ENCODE results near the gene CALML5.
"Not testable (repeated sequence)": the region's sequence is repeated elsewhere in the genome, so short reads cannot be mapped to it uniquely, and the experiment has no call there.

CALML5 gene

DNA sequence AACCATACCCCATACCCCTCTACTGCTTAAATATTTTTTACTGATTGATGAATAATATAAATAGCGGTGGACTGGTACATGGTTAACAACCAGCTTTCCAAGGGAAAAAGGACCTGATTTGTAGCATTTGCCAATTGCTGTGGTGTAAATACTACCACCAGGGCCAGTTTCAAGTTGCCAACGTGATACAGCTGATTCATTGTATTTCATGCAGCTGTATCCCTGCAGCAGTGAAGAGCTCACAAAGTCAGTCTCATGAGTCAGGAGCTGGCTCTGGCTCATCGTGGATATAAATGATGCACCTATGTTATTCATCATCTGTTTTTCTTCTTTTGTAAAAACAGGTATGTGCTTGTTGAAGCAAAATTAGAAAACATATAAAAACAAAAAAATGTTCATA, 15.2 kb downstream of the CALML5 start:
- no peak for DNase-seq (ENCODE audit: low read depth in 1 of 2, low spot score in 1 of 2)

DNA sequence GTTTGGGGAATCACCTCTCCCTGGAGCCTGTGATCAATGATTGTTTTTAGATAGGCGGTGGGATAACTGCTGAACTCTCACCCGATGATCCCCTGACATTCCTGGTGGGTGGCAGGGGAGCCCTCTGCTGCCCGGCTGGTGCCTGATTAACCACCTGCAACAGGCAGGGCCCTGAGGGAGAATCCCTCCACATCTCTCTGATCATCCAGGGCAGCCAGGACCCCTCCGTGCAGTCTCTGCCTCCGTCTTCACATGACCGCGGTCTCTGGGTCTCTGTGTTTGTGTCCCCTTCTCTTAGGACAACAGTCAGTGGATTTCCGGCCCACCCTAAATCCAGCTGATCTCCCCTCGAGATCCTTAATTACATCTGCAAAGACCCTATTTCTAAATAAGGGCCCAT, 17.4 kb downstream of the CALML5 start:
- no peak for DNase-seq (ENCODE audit: low read depth in 1 of 2, low spot score in 1 of 2)

DNA sequence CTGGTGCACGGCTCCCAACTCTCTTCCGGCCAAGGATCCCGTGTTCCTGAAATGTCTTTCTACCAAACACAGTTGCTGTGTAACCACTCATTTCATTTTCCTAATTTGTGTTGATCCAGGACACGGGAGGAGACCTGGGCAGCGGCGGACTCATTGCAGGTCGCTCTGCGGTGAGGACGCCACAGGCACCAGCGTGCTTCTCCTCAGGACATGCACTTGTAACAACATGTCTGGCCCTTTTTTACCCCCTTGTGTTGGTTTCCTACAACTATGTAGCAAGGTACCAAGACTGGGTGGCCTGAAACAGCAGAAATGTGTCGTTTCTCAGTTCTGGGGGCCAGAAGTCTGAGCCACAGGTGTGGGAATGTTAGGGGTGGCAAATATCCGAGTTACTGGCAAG, 18.2 kb downstream of the CALML5 start:
- DNase-seq (ENCODE audit: low read depth in 1 of 2, low spot score in 1 of 2) = no peak

DNA sequence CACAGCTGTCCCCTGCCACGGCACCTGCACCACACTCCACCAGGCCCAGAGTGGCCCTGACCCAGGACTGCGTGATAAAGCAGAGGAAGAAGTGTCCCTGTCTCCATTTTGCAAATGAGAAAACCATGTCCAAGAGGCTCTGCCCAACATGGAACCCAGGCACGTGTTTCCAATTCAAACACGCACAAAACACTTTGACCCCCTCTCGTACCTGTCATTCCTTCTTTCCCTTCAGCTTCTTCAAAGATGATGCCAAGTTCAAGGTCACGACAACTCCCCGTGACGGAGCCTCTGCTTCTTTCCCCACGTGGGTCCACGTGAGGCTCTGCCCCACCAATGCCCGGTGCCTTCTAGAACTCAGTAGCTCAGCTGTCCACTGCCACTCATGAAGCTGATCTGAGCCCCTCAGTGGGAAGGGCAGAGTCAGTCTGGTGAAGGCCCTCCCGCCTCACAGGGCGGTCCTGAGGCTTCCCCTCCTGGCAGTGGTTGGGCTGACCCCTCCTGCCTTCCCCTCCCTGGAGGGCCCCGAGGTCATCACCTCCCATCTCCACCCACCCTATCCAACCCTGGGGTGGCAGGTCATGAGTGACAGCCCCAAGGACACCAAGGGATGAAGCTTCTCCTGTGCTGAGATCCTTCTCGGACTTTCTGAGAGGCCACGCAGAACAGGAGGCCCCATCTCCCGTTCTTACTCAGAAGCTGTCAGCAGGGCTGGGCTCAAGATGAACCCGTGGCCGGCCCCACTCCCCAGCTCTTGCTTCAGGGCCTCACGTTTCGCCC, 19.0 kb downstream of the CALML5 start:
- DNase-seq (ENCODE audit: low read depth in 1 of 2, low spot score in 1 of 2) = no peak

DNA sequence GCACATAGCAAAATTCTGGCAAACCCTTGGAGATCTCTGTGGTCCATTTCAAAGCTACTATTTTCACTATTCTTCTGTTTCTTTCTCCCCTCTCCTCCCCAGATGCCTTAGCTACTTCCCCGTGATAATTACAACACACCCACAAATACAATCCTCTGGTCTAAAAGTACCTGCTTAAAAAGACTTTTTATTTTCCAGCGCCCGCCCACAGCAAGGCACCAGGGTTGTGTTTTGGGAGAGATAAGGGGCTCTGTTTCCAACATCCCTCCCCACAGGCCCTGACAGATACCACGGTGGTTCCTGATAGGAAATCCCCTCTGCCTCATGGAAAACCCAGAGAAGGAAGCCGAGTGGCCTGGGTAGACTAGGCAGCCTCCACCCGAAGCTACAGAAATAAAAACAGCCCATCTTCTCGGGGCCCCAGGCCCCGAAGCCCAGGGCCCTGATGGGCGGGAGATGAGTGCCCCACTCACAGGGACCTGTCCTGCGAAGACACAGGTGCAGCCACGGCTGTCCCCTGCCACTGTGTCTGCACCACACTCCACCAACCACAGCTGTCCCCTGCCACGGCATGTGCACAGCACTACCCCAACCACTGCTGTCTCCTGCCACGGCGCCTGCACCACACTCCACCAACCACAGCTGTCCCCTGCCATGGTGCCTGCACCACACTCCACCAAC, 19.7 kb downstream of the CALML5 start:
- no peak for DNase-seq (ENCODE audit: low read depth in 1 of 2, low spot score in 1 of 2)

DNA sequence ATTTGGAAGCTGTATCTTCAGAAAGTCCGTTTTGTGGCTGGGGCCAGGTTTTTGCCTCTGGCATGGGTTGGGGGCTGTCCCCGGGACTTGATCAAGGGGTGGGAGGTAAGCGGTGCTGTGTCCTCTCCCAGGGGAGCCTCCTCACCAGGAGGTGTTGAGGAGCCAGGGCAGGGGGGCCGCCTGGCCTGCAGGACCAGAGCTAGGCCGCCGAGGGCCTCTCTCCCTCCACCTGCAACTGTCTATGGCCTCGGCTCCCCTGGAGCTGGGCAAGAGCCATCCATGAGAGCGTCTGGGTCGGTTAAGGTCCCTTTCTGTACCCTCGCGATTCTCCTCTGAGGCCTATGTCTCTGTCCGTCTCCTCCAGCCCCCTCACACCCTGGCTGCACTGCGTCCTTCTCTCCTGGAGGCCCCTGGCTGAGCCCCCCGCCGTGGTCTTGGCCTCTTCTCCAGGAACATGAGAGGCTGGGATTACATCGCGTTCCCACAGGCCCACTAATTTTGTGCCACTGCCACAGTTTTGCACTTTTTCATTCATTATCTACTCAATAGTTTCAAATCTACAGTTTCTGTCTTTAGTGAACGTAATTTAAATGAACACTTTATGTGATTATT, 20.6 kb downstream of the CALML5 start:
- DNase-seq (ENCODE audit: low read depth in 1 of 2, low spot score in 1 of 2) = no peak

- DNase-seq (ENCODE audit: low read depth in 1 of 2, low spot score in 1 of 2) = no peak
Observed at GRCh38 chr10:5477948-5478693, 21.2 kb downstream of the CALML5 start.

- no peak for DNase-seq (ENCODE audit: low read depth in 1 of 2, low spot score in 1 of 2)
Observed at GRCh38 chr10:5476918-5477525, 22.3 kb downstream of the CALML5 start.

DNA sequence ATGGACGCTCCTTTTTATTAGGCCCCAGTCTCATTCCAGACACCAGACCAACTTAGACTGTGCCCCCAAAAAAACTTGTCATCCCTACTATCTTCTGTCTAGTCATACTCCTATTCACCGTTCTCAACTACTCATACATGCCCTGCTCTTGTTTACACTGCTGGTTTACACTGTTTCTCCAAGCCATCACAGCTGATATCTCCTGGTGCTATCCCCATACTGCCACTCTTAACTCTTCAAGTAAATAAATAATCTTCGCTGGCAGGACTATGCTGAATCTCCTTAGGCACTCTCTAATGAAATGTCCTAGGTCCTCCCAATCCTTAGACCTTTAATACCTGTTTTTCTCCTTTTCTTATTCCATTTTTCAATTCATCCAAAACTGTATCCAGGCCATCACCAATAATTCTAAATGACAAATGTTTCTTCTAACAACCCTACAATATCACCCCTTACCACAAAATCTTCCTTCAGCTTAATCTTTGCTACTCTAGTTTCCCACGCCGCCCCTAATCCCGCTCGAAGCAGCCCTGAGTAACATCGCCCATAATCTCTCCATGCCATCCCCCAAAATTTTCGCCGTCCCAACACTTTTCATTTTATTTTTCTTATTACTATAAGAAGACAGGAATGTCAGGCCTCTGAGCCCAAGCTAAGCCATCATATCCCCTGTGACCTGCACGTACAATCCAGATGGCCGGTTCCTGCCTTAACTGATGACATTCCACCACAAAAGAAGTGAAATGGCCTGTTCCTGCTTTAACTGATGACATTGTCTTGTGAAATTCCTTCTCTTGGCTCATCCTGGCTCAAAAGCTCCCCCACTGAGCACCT, 23.2 kb downstream of the CALML5 start:
- DNase-seq (ENCODE audit: low read depth in 1 of 2, low spot score in 1 of 2) = not testable (repeated sequence)

- DNase-seq (ENCODE audit: low read depth in 1 of 2, low spot score in 1 of 2) = not testable (repeated sequence)
Observed at GRCh38 chr10:5475088-5475487, 24.3 kb downstream of the CALML5 start.

- DNase-seq (ENCODE audit: low read depth in 1 of 2, low spot score in 1 of 2) = not testable (repeated sequence)
Observed at GRCh38 chr10:5474642-5475041, 24.7 kb downstream of the CALML5 start.

GRCh38 chr10:5470062-5470751, 29.2 kb downstream of the CALML5 start:
- no peak for DNase-seq (ENCODE audit: low read depth in 1 of 2, low spot score in 1 of 2)

DNA sequence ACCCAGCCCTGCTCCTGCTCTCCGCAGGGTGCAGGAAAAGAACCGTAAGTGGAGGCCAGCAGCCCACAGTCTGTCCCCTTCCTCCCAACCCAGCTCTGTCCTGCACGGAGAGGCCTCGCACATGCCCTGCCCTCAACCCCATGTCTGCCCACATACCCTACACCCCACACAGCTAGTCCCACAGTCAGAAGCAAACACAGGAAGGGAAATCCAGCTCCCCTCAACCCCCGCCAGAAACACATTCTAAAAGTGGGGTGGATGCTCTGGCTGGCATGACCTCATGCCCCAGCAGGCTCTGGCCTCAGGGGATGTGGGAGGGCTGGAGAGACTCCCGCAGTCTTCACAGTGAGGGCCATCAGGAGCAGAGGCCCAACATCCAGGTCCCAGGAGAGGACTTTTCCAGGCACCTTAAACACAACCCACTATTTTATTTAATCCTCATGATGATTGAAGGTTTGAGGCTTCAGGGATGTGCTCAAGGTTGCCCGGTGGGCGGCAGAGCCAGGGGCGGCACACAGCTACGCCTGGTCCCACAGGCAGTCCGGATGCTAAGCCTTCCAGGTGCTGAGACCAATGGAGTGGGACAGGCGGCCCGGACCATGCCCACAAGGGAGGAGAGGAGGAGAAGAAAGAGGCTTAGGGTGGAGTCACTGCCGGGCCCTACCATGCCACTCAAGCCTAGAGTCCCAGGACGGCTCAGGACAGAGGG, 29.9 kb downstream of the CALML5 start:
- DNase-seq (ENCODE audit: low read depth in 1 of 2, low spot score in 1 of 2) = no peak

DNA sequence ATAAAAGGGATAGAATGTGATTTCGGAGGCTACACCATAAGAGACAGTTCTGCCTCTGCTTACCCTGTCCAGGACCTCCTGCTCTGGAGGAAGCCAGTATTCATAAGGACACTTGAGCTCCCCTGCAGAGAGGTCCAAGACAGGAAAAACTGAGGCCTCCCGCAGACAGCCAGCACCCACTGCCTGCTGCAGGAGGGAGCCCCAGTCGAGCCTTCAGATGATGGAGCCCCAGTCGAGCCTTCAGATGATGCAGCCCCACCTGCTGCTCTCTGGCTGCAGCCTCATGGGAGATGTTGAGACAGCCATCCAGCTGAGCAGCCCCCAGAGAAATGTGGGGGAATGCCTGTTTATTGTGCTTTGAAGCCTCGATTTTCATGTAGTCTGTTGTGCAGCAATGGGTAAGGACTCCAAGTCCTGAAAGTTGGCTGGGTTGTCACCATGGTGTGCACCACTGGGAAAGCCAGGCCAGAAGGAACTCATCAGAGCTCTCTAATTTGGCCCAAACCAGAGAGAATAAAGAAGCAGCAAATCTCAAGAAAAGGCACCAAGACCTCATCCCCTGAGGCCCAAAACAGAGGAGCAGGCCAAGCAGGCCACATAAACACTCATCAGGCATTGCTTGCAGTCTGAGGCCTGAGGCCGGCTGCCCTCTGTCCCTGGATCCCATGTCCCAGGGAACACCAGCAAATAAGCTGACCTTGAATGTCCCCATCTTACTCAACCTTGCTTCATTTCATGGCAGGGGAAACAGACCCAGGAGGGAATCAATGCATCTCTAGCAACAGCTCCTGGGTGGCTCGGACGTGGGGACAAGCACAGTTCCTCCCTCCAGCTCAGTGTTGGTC, 30.9 kb downstream of the CALML5 start:
- DNase-seq (ENCODE audit: low read depth in 1 of 2, low spot score in 1 of 2) = no peak

DNA sequence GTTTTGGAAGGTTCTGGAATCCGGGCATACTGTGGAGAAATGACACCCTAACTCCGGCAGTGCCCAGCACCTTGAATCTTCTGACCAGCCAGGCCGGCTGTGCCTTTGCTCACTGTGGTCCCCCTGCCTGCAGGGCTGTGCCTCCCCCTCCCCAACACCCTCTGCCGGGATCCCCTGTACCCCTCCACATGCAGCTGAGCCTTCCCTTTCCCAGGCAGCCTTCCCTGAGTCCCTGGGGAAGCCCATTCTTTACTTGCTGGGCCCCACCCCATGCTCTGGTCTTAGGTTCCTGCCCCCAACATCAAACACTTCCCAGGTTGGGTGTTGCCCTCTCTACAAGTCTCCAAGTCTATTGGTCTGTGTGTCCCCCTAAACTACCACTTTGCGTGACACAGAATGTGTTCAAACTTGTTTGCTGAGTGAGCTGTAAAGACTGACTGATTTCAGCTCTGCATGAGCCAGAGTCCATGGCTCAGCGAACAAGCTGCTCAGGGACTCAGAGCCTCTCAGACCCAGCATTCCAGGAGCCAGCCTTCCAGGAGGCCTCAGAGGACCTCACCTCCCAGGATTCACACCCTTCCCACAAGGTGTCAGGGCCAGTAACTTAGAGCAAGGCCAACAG, 31.6 kb downstream of the CALML5 start:
- DNase-seq (ENCODE audit: low read depth in 1 of 2, low spot score in 1 of 2) = no peak

GRCh38 chr10:5467207-5467535, 32.2 kb downstream of the CALML5 start:
- DNase-seq (ENCODE audit: low read depth in 1 of 2, low spot score in 1 of 2) = no peak

DNA sequence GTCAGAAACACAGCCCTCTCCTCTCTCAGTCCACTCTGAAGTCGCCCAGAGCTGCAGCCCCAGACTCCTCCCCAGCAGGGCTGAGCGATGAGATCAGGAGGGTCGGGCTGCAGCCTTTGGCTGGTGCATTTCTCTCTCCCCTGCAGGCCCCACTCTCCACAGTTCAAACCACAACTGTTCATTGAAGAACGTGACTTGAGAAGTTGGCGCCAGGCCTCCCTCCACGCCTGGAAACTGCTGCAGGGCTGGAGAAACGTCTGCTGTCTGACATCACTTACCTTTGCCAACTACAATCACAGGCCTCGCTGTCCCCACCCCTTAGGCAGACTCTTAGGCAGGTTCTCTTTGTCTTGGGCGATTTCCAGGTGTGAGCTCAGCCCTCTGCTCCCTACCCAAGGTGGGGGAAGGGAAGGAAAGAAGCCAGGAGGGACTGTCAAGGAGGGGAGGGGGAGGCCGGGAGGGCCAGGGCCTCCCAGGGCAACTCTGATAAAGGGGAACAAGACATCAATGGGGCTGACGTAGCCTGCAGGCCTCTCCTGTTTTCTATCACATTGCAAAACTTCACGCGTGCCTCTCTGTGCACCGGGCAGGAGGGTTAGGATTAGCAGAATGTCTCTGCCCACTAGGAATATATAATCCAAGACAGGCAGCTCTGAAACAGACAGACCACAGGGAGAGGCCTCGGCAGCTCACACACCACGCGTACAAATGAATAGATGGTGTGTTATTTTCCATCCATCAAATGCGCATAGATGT, 32.7 kb downstream of the CALML5 start:
- DNase-seq (ENCODE audit: low read depth in 1 of 2, low spot score in 1 of 2) = no peak
